Thyroid gland (tissue), 4 donors: ENCODE measurements around the gene SRD5A3. TPM values are rescaled to one million over a fixed set of nuclear protein-coding genes. Genes with fewer than 3 reads are reported as not detected.

Experiments
- DNase-seq, 2 donors: peaks; one replicate each; pipeline ENCODE4 v3.0.0-alpha.2; 2019
- H3K27ac ChIP-seq, 3 donors: fragments of 200-600 bp; sonication (generic); 1 replicate in 2 of 3; 2 replicates in 1 of 3; pipeline ENCODE4 v1.5.1; 2016 to 2019; ENCODE audit warnings: mild to moderate bottlenecking in 1 of 3, moderate library complexity in 1 of 3
- H3K27me3 ChIP-seq: fragments of 200-600 bp; sonication (generic); one replicate; pipeline ENCODE4 v1.5.1; 2019
- H3K36me3 ChIP-seq, 2 donors: fragments of 200-600 bp; sonication (generic); one replicate each; pipeline ENCODE4 v1.5.1; 2016 to 2019
- H3K4me1 ChIP-seq, 2 donors: fragments of 200-600 bp; sonication (generic); one replicate each; pipeline ENCODE4 v1.5.1; 2017 to 2019
- H3K4me3 ChIP-seq, 3 donors: fragments of 200-600 bp; sonication (generic); replicated peaks in 1 of 3; 1 replicate in 2 of 3; 2 replicates in 1 of 3; pipeline ENCODE4 v1.5.1; 2016; ENCODE audit warnings: mild to moderate bottlenecking in 1 of 3
- H3K9me3 ChIP-seq: fragments of 200-600 bp; sonication (generic); one replicate; pipeline ENCODE4 v1.5.1; 2017
- POLR2A ChIP-seq, 2 donors: fragments of 450-650 bp; IDR thresholded peaks; one replicate each; pipeline ENCODE4 v1.6.1; 2017; ENCODE audit warnings: antibody characterized with exemption in 2 of 2, mild to moderate bottlenecking in 2 of 2, moderate library complexity in 1 of 2
- WGBS, 2 donors: methylation state at CpG; one replicate each; pipeline ENCODE4 v1.1.5; 2017; 5-methylcytosine and 5-hydroxymethylcytosine counted together
- intact Hi-C: fragments of 100-400 bp; cut with DNase I; formaldehyde crosslinking; loops from one replicate; pipeline ENCODE4 v1.15.1; 2023
- total RNA-seq, 4 donors: library from RNA; depleted of rRNA; stranded (reverse); fragments of >200 nt; gene quantifications; one replicate each; pipeline ENCODE4 v1.2.3, GENCODE V29; 2016
- TF ChIP-seq, protein P1 (sequence below), 6 experiments: fragments of 200-600 bp in 3 of 6; fragments of 450-650 bp in 3 of 6; sonication (generic) in 3 of 6; IDR thresholded peaks; one replicate each; pipeline ENCODE4 v1.5.1; 2016 to 2019; ENCODE audit warnings: antibody characterized with exemption in 6 of 6, mild to moderate bottlenecking in 2 of 6, inconsistent platforms in 1 of 6, moderate library complexity in 1 of 6

The SRD5A3 gene
- total RNA-seq, 4 donors from 2014 or later: 2.7 to 12.0 (median 7.0) TPM

DNA sequence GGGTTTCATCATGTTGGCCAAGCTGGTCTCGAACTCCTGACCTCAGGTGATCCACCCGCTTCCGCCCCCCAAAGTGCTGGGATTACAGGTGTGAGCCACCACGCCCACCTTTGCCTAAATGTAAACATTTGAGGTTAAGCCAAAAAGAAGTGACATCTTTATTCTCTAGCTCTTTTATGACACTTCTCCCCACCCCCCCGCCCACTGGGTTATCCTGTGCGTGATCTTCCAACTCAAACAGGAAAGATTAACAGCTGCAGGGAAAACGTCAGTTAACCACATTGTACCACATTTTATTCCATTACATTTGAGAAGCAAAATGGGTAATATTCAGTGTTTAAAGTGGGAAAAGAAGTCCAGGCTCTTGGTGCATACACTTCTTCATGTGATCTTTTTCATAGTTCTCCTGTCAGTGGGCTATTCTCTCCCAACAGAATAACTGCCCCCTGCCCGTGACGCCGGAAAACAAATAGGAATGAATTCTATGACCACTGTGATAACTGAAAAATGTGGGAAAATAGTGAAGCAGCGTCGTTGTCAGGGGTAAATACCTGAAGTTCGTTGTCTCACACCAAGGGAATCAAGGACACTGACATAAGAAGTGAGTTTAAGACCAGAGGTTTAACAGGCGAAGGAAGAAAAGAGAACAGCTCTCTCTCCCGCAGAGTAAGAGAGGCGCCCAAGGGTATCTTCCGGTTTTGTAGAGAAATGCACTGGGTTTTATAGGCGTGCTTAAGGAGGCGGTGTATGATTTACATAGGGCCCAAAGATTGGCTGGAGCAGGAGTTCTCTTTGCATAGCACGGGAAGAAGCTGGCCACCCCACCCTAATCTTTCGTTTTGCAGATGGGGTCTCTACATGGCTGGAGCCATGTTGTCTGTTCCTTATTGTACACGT, 9.7 kb upstream of the SRD5A3 start:
- TF ChIP-seq POLR2A (IDR thresholded peaks at IDR 0.05): no peak
- TF ChIP-seq, protein P1, sequence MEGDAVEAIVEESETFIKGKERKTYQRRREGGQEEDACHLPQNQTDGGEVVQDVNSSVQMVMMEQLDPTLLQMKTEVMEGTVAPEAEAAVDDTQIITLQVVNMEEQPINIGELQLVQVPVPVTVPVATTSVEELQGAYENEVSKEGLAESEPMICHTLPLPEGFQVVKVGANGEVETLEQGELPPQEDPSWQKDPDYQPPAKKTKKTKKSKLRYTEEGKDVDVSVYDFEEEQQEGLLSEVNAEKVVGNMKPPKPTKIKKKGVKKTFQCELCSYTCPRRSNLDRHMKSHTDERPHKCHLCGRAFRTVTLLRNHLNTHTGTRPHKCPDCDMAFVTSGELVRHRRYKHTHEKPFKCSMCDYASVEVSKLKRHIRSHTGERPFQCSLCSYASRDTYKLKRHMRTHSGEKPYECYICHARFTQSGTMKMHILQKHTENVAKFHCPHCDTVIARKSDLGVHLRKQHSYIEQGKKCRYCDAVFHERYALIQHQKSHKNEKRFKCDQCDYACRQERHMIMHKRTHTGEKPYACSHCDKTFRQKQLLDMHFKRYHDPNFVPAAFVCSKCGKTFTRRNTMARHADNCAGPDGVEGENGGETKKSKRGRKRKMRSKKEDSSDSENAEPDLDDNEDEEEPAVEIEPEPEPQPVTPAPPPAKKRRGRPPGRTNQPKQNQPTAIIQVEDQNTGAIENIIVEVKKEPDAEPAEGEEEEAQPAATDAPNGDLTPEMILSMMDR (IDR thresholded peaks at IDR 0.05): no peak
- Histone ChIP-seq H3K4me1 (no peaks in the 10 kb centered on the region), H3K27ac (no peak overlapping the region), H3K27me3 (no peaks in the 10 kb centered on the region), H3K9me3 (no peaks in the 10 kb centered on the region), H3K4me3 (no peak overlapping the region), H3K36me3 (no peaks in the 10 kb centered on the region)
- 85 to 87% methylated on average over 22 of the region's 22 CpGs for WGBS, 2 donors
- intact Hi-C loops: no loop called here
- no peak for DNase-seq

DNA sequence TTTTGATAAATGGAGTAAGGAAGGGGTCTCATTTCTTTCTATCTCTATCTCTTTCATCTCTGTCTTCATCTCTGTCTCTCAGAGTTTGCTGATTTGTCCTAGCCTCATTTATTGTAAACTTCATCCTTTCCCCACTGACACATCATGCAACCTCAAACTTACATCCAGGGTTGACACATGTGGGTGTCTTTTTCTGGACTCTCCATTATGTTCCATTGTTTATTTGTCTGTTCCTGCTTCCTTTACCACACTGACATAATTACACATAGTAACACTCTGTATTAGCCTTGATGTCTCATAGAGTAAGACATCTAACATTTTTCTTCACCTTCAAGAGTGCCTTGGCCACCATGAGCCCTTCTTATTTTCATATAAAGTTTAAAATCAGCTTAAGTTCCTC, 8.1 kb upstream of the SRD5A3 start:
- no peaks in the 10 kb centered on the region for H3K9me3 ChIP-seq
- intact Hi-C loops: no loop called here
- H3K36me3 ChIP-seq: no peaks in the 10 kb centered on the region

GRCh38 chr4:55338486-55338885, 7.6 kb upstream of the SRD5A3 start:
- Histone ChIP-seq H3K4me1 (no peaks in the 10 kb centered on the region), H3K36me3 (no peaks in the 10 kb centered on the region), H3K27ac (no peak overlapping the region), H3K4me3 (no peak overlapping the region), H3K27me3 (no peaks in the 10 kb centered on the region), H3K9me3 (no peaks in the 10 kb centered on the region)
- intact Hi-C loops: no loop called here
- no peak for DNase-seq
- WGBS, 2 donors: 73 to 92% methylated on average over 4 of the region's 4 CpGs
- TF ChIP-seq, protein P1 (IDR thresholded peaks at IDR 0.05): no peak
- no peak for TF ChIP-seq POLR2A (IDR thresholded peaks at IDR 0.05)

More for the DNA sequence above, 8.1 kb upstream of the SRD5A3 start:
- no peak for DNase-seq
- Histone ChIP-seq H3K4me1 (no peaks in the 10 kb centered on the region), H3K27me3 (no peaks in the 10 kb centered on the region), H3K27ac (no peak overlapping the region), H3K4me3 (no peak overlapping the region)
- no peak for TF ChIP-seq POLR2A (IDR thresholded peaks at IDR 0.05)
- TF ChIP-seq, protein P1 (IDR thresholded peaks at IDR 0.05): no peak

- Histone ChIP-seq H3K27ac (no peak overlapping the region), H3K27me3 (no peaks in the 10 kb centered on the region), H3K4me1 (no peaks in the 10 kb centered on the region), H3K4me3 (no peak overlapping the region), H3K36me3 (no peaks in the 10 kb centered on the region), H3K9me3 (no peaks in the 10 kb centered on the region)
- WGBS, 2 donors: 59 to 66% methylated on average over 3 of the region's 3 CpGs
- DNase-seq: no peak
- no peak for TF ChIP-seq POLR2A (IDR thresholded peaks at IDR 0.05)
- TF ChIP-seq, protein P1 (IDR thresholded peaks at IDR 0.05): no peak
- intact Hi-C loops: loop anchor here (10.0 kb wide), 1 partner anchor 395 kb away; no protein-coding TSS in a partner anchor
These were observed 5.8 kb upstream of the SRD5A3 start for GRCh38 chr4:55340266-55340665.

DNA sequence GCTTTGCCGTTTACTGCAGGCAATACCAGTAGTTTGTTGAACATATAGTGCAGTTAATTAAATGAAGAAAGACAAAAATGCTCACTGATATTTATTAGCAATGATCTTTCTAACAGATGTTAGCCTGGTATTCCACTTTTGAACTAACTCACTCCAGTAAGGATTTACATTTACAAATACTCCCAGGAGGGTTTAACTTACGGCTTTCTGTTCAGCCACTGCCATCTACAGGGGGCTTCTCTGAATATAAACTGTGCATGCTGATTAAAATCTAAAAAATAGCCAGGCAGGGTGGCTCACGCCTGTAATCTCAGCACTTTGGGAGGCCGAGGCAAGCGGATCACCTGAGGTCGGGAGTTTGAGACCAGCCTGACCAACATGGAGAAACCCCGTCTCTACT, 2.2 kb upstream of the SRD5A3 start:
- intact Hi-C loops: loop anchor here (10.0 kb wide), 1 partner anchor 391 kb away; no protein-coding TSS in a partner anchor
- whole genome bisulfite sequencing, 2 donors: 88 to 90% methylated on average over 7 of the region's 7 CpGs
- Histone ChIP-seq H3K9me3 (no peaks in the 10 kb centered on the region), H3K36me3 (no peaks in the 10 kb centered on the region), H3K27ac (no peak overlapping the region), H3K4me3 (no peak overlapping the region), H3K27me3 (no peaks in the 10 kb centered on the region), H3K4me1 (peaks cover 0 to 7% of the 10 kb centered on the region in 2 donors)
- TF ChIP-seq, protein P1 (IDR thresholded peaks at IDR 0.05): no peak
- no peak for TF ChIP-seq POLR2A (IDR thresholded peaks at IDR 0.05)
- no peak for DNase-seq
